Globus pallidus (tissue), 1 donor: Measurements from ENCODE around the gene OR6C65.

ENCODE experiments used
- DNase-seq: peaks from one replicate; pipeline ENCODE4 v3.0.0-alpha.2; 2015; ENCODE audit warnings: low spot score

Gene OR6C65

GRCh38 chr12:55446326-55446725, 46.0 kb downstream of the OR6C65 start:
- DNase-seq: peak; percentile 30

- no peak for DNase-seq
Measured at GRCh38 chr12:55448825-55449224, 48.5 kb downstream of the OR6C65 start.
